Measurements from ENCODE around the gene TBX2.

Gene TBX2

GRCh38 chr17:61402978-61403800, 3.5 kb downstream of the TBX2 start:
- DNase-seq, result no peak

GRCh38 chr17:61403801-61404662, 4.4 kb downstream of the TBX2 start:
- peak; percentile 86 for DNase-seq

GRCh38 chr17:61404663-61404912, 4.9 kb downstream of the TBX2 start:
- no peak for DNase-seq

GRCh38 chr17:61404913-61405685, 5.5 kb downstream of the TBX2 start:
- DNase-seq, result peak; percentile 81

GRCh38 chr17:61405686-61406536, 6.3 kb downstream of the TBX2 start:
- peak; percentile 65 for DNase-seq

GRCh38 chr17:61406537-61406845, 6.8 kb downstream of the TBX2 start:
- no peak for DNase-seq

GRCh38 chr17:61406971-61407911, 7.6 kb downstream of the TBX2 start:
- peak; percentile 64 for DNase-seq

- peak; percentile 78 for DNase-seq
Observed at GRCh38 chr17:61408151-61409041, 8.8 kb downstream of the TBX2 start.

GRCh38 chr17:61409301-61410112, 9.9 kb downstream of the TBX2 start:
- peak; percentile 69 for DNase-seq

GRCh38 chr17:61410141-61411010, 10.7 kb downstream of the TBX2 start:
- DNase-seq, result peak; percentile 97

- DNase-seq, result no peak
Observed at GRCh38 chr17:61411011-61411260, 11.3 kb downstream of the TBX2 start.

- peak; percentile 96 for DNase-seq
Observed at GRCh38 chr17:61411261-61412142, 11.9 kb downstream of the TBX2 start.

GRCh38 chr17:61412143-61412859, 12.7 kb downstream of the TBX2 start:
- DNase-seq, result peak; percentile 99

GRCh38 chr17:61412860-61413660, 13.4 kb downstream of the TBX2 start:
- DNase-seq, result no peak

- no peak for DNase-seq
Observed at GRCh38 chr17:61413661-61414126, 14.1 kb downstream of the TBX2 start.

Measured in retina (tissue), 1 donor.